NCI-H524 treated with DMSO at 0.1 percent for 48 hours (cell line): Measurements from ENCODE around the gene FBXO7.

Experiments
- DNase-seq: peaks from one replicate; lab custom pipeline; 2025; lab: John Stamatoyannopoulos, UW

Gene FBXO7

GRCh38 chr22:32531931-32532819, 57.6 kb downstream of the FBXO7 start:
- DNase-seq: no peak

GRCh38 chr22:32532820-32533128, 58.2 kb downstream of the FBXO7 start:
- DNase-seq: no peak

GRCh38 chr22:32533265-32534111, 58.9 kb downstream of the FBXO7 start:
- DNase-seq: peak; percentile 91

GRCh38 chr22:32534252-32535235, 59.9 kb downstream of the FBXO7 start:
- DNase-seq: no peak

- no peak for DNase-seq
Measured at GRCh38 chr22:32535531-32536190, 61.0 kb downstream of the FBXO7 start.

- no peak for DNase-seq
Measured at GRCh38 chr22:32536352-32536751, 61.7 kb downstream of the FBXO7 start.

GRCh38 chr22:32538521-32538920, 63.9 kb downstream of the FBXO7 start:
- no peak for DNase-seq

- no peak for DNase-seq
Measured at GRCh38 chr22:32539631-32540421, 65.2 kb downstream of the FBXO7 start.

GRCh38 chr22:32541481-32541880, 66.9 kb downstream of the FBXO7 start:
- DNase-seq: no peak

- no peak for DNase-seq
Measured at GRCh38 chr22:32542066-32542676, 67.6 kb downstream of the FBXO7 start.

GRCh38 chr22:32542677-32543357, 68.2 kb downstream of the FBXO7 start:
- DNase-seq: no peak

GRCh38 chr22:32544953-32545558, 70.4 kb downstream of the FBXO7 start:
- no peak for DNase-seq

- no peak for DNase-seq
Measured at GRCh38 chr22:32545801-32546200, 71.2 kb downstream of the FBXO7 start.

GRCh38 chr22:32546496-32546895, 71.9 kb downstream of the FBXO7 start:
- DNase-seq: no peak

GRCh38 chr22:32546935-32547334, 72.3 kb downstream of the FBXO7 start:
- DNase-seq: no peak

GRCh38 chr22:32548039-32548438, 73.4 kb downstream of the FBXO7 start:
- no peak for DNase-seq
